Stimulated activated CD4-positive, alpha-beta T cell treated with anti-CD3 and anti-CD28 coated beads, TNF-alpha, amount 100 ng/mL, for 24 hours (primary cell): ENCODE measurements around the gene COIL.
"Not testable (repeated sequence)": the region's sequence is repeated elsewhere in the genome, so short reads cannot be mapped to it uniquely, and the experiment has no call there.

Experiments
- DNase-seq, 3 experiments: peaks; one replicate each; pipeline ENCODE4 v3.0.0-alpha.2; 2020; ENCODE audit warnings: low read depth in 3 of 3

The COIL gene, protein sequence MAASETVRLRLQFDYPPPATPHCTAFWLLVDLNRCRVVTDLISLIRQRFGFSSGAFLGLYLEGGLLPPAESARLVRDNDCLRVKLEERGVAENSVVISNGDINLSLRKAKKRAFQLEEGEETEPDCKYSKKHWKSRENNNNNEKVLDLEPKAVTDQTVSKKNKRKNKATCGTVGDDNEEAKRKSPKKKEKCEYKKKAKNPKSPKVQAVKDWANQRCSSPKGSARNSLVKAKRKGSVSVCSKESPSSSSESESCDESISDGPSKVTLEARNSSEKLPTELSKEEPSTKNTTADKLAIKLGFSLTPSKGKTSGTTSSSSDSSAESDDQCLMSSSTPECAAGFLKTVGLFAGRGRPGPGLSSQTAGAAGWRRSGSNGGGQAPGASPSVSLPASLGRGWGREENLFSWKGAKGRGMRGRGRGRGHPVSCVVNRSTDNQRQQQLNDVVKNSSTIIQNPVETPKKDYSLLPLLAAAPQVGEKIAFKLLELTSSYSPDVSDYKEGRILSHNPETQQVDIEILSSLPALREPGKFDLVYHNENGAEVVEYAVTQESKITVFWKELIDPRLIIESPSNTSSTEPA

DNA sequence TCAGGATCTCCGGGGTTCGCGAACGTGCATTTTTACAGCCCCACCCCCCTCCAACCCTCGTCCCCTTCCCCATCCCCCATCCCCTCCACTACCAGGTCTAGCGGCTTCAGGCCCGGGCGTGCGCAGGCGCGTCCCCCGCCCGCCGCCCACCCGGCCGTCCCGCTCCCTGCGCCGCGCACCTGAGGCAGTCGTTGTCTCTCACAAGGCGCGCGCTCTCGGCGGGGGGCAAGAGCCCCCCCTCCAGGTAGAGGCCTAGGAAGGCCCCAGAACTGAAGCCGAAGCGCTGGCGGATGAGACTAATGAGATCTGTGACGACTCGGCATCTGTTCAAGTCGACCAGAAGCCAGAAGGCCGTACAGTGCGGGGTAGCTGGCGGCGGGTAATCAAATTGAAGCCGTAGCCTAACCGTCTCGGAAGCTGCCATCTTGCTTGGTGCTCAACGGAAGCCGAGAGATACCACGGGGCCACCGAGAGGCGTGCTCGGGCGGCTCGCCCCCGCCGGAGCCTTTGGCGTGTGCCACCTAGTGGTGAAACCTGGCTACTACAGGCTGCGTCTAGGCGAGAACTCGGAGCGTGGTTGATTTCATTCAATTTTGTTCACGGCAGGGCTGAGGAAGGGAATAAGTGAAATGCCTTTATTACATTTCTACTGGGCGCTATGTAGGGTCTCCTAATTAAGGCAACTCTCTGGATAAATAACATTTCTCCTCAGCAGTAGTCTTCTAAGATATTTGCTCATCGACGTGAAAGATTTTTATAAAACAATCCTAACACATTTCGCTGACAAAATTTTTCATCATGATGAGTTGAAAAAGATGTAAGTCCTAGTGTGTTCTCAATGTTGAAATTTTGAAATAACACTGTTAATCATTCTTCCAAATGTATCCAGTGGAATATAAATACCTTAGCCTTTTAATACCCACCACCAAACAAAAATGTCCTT, at the start of gene COIL:
TSS of gene COIL (minus strand) at position 455 of the 943 bp plus-strand sequence. CDS start at position 424, 31 bp downstream.
- DNase-seq = peak; percentile 85 to 92 (median 92)

DNA sequence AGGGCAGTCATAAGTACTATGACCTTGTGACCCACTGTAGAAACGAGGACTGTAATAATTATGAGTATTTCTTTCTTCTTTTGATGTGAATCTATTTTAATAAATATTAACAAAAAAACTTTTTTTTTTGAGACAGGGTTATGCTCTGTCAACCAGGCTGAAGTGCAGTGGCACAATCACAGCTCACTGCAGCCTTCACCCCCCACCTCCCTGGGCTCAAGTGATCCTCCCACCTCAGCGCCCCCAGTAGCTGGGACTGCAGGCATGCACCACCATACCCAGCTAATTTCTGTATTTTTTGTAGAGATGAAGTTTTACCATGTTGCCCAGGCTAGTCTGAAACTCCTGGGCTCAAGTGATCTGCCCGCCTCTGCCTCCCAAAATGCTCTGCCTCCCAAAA, 49.6 kb upstream of the COIL start:
- no peak for DNase-seq

DNA sequence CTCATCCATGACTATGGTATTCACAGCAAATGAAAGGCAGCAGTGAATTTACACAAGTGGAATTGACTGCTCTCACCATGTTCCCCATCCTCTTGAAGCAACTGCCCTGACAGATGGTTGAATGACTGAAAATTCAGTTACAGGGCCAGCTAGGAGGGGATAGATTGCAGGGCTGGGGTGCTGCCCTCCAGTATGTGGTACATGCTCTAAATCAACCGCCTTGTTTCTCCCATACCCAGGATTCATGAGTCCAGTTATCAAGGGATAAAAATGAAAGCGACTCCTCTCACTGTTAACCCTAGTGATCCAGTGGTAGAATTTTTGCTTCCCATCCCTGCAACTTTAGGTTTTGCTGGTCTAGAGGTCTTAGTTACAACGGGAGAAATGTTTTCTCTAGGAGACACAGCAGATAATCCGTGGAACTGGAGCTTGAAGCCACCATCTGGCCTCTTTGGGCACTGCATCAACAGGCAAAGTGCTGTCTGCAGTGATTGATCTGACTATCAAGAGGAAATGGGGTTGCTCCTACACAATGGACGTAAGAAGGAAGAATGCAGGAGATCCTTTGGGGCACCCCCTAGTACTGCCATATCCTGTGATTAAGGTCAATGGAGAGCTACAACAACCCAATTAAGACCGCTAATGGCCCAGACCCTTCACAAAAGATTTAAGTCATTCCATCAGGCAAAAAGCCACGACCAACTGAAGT, 49.0 kb upstream of the COIL start:
- peak; percentile 16 to 43 (median 22) for DNase-seq

DNA sequence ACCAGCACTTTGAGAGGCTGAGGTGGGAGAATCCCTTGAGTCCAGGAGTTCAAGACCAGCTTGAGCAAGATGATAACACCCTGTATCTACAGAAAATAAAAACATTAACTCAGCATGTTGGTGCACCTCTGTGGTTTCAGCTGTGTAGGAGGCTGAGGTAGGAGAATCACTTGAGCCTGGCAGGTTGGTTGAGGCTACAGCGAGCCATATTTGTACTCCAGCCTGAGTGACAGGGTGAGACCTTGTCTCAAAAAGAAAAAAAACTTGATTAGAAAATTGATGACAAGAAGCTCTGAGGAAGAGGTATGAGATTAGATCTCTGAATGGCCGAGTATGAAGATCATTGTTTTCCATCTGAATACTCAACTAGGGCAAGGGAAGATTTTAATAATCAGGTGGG, 48.1 kb upstream of the COIL start:
- DNase-seq = no peak

DNA sequence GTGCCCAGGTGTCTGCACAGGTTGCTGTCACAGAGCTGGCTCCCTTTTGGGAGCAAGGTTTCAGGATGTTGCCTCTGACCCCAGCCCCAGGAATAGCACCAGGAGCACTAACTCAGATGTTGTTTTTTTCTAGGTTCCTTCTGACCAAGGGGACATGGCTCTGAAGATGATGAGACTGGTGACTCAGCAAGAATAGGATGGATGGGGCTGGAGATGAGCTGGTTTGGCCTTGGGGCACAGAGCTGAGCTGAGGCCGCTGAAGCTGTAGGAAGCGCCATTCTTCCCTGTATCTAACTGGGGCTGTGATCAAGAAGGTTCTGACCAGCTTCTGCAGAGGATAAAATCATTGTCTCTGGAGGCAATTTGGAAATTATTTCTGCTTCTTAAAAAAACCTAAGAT, 45.2 kb upstream of the COIL start:
- DNase-seq = no peak

DNA sequence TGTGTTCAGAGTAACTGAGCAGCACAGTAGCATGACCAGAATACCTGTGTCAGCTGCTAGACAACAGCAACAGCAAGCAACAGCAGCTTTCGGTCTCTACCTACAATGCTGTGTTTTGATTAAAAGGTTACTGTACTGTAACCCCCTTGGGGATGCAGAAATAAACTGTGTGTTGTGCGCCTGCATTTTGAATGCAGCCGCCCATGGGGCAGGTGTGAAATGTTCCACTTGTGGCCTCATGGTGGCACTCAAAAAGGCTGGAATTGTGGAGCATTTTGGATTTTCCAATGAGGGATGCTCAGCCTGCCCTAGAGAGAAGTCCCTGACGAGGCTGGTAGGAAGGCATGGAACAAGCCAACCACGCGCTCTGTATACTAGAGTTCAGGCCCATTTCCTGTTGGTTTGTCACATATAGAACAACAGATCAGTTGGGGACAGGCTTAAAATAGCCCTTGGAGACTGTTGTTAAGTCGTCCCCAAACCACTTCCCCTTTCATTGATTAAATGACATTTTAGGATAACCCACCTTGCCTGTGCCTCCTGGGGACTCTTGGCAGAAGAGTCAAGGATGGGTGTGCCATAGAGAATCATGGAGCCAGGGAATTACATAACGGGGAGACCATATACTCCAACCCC, 44.2 kb upstream of the COIL start:
- DNase-seq = no peak

DNA sequence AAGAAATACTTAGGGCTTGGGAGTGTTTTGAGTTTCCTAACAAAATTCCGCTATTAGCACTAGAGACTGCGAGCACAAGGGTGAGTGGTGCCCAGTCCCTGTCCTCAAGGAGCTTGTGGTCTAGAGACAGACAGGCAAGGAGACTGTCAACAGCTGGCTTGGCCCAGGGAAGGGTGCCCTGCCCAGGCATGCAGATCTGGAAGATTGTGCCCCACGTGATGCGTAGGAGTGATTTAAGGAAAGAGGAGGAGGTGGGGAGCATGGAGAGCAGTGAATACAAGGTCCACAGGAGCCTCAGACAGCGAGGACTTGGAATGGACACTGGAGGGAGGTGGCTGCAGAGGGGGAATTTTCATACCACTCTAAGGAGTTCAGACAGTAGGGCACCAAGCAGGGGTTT, 42.1 kb upstream of the COIL start:
- no peak for DNase-seq

DNA sequence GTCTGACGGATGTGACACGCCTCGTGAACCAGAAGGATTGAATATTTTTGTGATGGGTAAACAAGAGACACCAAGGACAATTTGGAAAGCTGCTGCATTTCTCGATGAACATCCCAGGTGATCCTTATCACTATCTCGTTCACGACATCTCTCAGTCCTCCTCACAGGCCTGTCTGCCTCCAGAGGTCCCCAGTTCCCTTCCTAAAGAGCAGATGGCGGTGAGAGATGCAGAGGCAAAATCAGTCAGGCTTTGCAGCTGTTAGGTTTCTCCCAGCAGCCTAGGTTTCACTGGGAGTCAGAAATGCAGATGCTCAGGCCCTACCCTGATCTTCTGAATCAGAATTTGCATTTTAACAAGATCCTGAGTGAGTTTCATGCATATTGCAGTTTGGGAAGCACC, 40.7 kb upstream of the COIL start:
- DNase-seq = no peak

DNA sequence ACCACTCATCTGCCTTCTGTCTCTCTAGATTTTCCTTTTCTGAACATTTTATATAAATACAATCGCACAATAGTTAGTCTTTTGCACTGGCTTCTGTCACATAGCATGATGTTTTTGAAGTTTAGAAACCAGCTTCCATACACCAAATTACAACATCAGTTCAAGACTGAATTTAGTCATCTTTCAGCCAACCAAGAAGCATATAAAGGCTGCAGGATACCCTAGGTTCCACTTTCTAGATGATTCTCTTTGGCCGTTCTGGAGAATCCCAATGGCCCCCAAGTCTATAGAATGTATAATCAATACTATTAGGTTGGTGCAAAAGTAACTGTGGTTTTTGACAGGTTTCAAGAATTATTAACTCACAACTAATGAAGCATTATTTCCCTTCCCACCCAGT, 36.5 kb upstream of the COIL start:
- no peak for DNase-seq

DNA sequence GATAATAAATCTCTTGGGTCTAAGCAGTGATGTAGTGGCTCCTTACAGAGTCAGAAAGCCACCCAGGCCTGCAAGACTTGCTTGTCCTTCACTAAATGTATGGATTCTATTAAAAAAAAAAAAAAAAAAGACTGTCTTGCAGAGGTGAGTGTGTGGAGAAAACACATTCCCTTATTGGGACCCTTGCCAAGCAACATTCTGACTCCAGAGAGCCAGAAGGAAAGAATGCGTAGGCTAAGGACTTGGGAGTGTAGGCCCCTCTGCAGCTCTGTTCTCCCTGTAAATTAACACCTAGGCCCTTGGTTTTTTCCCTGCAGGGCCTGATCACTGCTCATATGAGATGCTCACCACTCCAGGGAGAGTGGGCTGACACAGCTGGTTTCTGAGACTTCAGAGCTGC, 34.9 kb upstream of the COIL start:
- DNase-seq = no peak

DNA sequence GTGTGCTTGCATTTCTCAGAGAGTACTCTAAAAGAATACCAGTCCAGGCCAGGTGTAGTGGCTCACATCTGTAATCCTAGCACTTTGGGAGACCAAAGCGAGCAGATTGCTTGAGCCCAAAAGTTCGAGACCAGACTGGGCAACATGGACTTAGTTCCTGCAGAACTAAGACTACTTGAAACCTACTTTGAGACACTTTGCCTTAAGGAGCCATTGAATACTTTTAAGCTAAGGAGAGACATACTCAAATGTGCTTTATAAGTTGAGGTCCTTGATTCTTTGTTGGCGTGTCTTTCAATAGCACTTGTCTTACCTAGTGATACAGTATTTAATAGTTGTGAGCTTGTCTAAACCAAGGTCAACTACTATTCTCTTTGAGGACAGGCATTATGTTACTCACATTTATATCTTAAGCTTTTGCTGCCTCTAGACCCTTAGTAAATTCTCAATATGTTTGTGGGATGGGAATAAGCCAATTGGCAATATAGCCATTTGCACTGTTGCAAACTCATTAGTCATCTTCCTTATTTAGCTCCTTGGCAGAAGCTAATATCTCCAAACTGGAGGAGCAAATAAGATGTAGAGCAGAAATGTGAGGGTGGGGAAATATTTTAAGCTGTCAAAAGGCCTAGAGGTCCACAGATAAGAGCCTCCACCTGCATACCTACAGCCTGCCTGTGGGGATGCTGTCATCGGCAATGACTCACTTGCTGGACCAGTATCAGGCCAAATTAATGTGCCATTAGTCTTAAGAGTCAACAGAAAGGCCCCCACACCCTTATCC, 33.4 kb upstream of the COIL start:
- no peak for DNase-seq

DNA sequence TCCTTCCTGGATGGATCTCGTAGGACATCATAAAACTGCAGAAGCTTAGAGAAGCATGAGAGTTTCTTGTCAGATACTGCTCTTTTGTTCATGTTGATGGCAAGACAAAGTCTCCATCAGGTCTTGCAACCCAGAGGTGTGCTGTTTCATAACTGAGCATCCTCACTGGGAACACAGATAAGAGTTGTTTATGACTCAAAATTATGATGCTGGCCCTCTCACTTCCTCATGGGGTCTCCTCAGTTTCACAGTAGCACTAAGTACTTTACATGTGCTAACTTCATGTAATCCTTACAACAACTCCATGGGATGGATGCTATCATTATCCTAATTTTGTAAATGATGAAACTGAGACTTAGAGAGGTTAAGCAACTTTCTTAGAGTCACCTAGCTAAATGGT, 31.5 kb upstream of the COIL start:
- no peak for DNase-seq

DNA sequence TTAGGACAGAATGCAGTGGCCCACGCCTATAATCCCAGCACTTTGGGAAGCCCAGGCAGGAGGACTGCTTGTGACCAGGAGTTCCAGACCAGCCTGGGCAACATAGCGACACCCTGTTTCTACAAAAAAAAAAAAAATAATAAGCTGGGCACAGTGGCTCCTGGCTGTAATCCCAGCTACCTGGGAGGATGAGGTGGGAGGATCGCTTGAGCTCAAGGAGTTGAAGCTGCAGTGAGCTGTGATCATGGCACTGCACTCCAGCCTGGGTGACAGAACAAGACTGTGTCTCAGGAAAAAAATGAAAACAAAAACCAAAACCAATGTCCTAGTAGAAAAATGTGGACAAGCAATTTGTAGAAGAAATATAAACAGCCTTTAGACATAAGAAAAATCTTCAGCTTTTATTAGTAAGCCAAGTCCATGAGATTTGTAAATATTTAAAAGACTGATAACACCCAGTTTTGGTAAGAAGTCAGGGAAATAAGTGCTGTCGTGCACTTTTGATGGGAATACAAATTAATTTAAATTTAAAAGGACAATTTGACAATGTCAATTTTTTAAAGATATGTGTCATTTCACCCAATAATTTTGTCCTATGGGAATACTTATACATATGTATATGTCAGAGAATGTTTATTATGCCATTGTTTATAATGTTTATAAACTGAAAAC, 28.2 kb upstream of the COIL start:
- no peak for DNase-seq

DNA sequence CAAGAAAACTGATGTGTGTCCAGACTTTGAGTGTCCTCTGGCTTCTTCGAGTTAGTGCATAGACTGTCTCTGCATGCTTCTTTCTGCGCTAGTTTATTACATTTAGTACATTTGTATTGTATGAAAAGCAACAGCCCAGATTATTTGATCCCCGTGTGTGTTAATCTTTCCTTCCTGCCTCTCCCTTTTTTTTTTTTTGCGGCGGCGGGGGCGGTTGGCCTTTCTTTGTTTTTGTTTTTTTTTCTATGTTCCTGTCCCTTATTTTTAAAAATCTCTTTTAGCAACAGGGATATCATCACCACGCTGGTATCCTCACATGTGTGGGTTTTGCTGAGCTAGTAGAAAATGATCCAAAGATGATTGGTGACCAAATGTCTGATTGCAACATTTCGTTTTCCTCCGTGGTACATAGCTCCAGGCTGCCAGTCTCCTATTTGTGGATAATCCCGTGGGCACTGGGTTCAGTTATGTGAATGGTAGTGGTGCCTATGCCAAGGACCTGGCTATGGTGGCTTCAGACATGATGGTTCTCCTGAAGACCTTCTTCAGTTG, 26.5 kb upstream of the COIL start:
- no peak for DNase-seq

DNA sequence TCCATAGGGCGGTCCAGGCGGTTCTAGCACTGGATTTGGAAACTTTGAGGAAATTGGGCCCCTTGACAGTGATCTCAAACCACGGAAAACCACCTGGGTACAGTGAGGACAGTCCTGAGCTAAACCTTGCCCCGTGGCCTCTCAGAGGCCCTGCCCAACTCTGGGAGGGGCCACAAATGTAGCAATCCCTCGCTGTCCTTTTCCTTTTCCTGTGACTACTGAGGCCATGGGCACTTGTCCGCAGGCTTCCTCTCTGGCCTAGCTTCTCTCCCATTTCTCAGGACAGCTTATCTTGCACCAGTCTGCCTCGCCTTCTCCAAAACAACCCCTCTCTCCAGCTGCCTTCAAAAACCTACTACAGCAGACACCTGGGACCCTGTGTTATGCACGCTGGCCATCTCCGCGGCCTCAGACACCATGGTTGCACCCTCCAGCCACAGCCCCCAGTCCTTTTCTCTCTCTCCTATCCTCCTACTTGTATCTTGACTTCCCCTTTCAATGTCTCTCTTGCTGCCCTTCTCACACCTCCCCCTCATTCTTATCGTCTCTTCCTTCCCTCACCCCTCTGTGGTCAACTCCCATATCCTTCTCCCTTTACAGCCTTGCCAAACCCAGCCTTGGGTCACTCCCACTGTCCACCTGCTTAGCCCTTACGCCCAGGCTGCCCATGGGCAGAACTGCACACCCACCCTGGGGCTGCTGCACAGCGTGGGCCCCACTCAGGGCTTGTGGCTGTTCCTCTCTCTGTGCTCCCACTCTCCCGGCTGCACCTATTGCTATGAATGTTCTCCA, 24.7 kb upstream of the COIL start:
- no peak for DNase-seq

DNA sequence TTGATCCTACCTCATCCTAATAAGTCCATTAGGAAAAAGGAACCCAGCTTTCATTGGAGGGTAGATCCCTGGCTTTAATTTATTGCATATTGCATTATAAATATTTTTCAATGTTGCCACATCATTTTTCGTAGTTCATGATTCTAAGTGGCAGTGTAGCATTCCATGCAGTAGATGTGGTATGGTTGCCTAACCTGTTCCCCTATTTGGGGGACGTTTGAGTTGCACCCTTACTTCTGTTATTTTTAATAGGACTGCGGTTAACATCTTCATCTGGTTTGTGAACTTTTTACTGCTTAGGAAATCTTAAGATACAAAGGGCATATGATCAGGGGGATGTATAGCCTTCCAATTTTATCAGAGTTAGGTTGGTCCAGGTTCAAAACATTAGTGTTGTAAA, 22.5 kb upstream of the COIL start:
- no peak for DNase-seq

DNA sequence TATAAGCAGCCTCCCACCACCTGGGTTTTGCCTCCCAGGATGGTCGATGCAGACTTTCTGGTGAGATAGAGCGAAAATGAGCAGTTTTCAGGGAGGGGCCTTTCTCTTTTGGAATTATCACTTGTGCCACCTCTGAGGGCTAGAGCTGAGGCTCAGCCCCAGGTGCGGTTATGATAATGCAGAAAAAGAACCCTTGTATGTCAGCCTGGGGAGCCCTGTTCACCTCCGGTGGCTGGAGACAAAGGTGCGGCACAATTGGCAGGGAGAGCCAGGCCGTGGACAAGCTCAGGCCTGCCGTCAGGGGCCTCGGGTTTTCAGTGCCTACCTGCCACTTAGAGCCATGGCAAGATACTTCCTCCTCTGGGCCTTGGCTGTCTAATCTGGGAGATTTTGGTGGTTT, 21.5 kb upstream of the COIL start:
- DNase-seq = no peak

DNA sequence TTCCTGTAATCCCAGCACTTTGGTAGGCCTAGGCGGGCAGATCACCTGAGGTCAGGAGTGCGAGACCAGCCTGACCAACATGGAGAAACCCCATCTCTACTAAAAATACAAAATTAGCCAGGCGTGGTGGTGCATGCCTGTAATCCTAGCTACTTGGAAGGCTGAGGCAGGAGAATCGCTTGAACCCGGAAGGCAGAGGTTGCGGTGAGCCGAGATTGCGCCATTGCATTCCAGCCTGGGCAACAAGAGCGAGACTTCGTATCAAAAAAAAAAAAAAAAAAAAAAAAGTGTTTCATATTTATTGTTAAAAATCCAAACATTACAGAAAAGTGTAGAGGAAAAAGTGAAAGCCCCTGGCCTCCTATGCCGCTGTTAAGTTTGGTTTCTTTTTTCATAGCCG, 19.7 kb upstream of the COIL start:
- not testable (repeated sequence) for DNase-seq

DNA sequence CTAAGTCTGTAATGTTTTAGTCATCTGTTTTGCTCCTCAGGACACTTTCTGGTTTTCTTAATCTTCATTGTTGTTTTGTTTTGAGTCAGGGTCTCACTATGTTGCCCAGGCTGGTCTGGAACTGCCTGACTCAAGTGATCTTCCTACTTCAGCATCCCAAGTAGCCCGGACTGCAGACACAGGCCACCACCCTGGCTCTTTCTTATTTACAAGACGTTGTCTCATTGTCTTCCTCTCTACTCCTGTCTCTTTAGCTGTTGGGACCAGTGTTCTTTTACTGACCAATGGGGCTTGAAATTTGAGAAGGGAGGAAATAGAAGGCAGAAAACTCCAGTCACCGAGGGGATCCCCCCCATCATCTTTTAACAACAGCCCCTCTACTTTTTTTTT, 18.2 kb upstream of the COIL start:
- DNase-seq = no peak
